Left ventricle myocardium inferior (tissue), 1 donor: Measurements from ENCODE around the gene TUT1. TPM values are rescaled to one million over a fixed set of nuclear protein-coding genes. Genes with fewer than 3 reads are reported as not detected.
A peak's percentile ranks its signal among the peaks of the same experiment; 100 is the strongest.

Experiments used
- DNase-seq: peaks from one replicate; pipeline ENCODE4 v3.0.0-alpha.2; 2020
- H3K27ac ChIP-seq: fragments of 200-600 bp; replicated peaks from 2 replicates; pipeline ENCODE4 v1.8.0; 2021
- H3K27me3 ChIP-seq: fragments of 200-600 bp; 2 replicates; pipeline ENCODE4 v1.8.0; 2021; ENCODE audit warnings: low read depth
- H3K36me3 ChIP-seq: fragments of 200-600 bp; 2 replicates; pipeline ENCODE4 v1.8.0; 2021
- H3K4me1 ChIP-seq: fragments of 200-600 bp; 2 replicates; pipeline ENCODE4 v1.8.0; 2021
- H3K4me3 ChIP-seq: fragments of 200-600 bp; 2 replicates; pipeline ENCODE4 v1.8.0; 2021; ENCODE audit warnings: mild to moderate bottlenecking, moderate library complexity
- H3K9me3 ChIP-seq: fragments of 200-600 bp; replicated peaks from 2 replicates; pipeline ENCODE4 v1.8.0; 2021
- CTCF ChIP-seq: fragments of 200-600 bp; IDR thresholded peaks from 2 replicates; pipeline ENCODE4 v1.8.0; 2021; ENCODE audit warnings: antibody characterized with exemption, mild to moderate bottlenecking, borderline replicate concordance
- intact Hi-C: fragments of 100-400 bp; cut with micrococcal nuclease; formaldehyde crosslinking; loops from one replicate; pipeline ENCODE4 v1.11.0; 2022
- total RNA-seq: library from RNA; stranded (reverse); fragmentation: NEBNext Ultra II Directional; extraction: Animal tissue kit (Norgen Biotek cat#: 25700); gene quantifications from one replicate; pipeline ENCODE4 v1.2.1, GENCODE V29; 2021
- donor health status: DM: no; HTN: yes; CAD: no; lungs with severe emphysema.

The TUT1 gene
- total RNA-seq, 1 donor from 2014 or later = 12.5 TPM

DNA sequence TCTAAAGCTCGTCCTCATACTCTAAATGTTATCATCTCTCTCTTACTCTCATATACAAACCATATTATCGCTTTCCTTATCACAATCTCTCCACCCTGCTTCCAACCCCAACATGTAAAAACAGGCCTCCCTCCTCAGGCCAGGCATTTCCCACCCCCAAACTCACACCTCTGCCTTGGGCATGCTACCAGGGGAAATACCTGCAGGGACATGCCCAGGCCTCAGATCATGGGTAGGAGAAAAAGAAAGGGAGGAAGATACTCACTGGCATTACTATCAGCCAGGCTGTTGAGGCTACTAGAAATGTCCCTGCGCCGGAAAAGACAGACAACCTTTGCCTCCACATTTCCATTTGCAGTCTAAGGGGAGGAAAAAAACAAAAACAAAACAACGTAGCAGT, 8.6 kb upstream of the TUT1 start:
- peak overlapping the region; percentile 80 for H3K4me3 ChIP-seq
- H3K9me3 ChIP-seq = no peaks in the 10 kb centered on the region
- intact Hi-C loops = no loop called here
- no peak for TF ChIP-seq CTCF
- peaks cover 51% of the 10 kb centered on the region for H3K4me1 ChIP-seq
- no peak for DNase-seq
- H3K27ac ChIP-seq = peak overlapping the region; percentile 95
- peaks cover 41% of the 10 kb centered on the region for H3K36me3 ChIP-seq
- H3K27me3 ChIP-seq = no peaks in the 10 kb centered on the region

- H3K4me1 ChIP-seq = peaks cover 51% of the 10 kb centered on the region
- no peak for TF ChIP-seq CTCF
- DNase-seq = peak; percentile 93
- peak overlapping the region; percentile 80 for H3K4me3 ChIP-seq
- intact Hi-C loops = no loop called here
- H3K36me3 ChIP-seq = peaks cover 45% of the 10 kb centered on the region
- no peaks in the 10 kb centered on the region for H3K27me3 ChIP-seq
- H3K27ac ChIP-seq = peak overlapping the region; percentile 95
- no peaks in the 10 kb centered on the region for H3K9me3 ChIP-seq
Observed at GRCh38 chr11:62599069-62599696, 7.9 kb upstream of the TUT1 start.

DNA sequence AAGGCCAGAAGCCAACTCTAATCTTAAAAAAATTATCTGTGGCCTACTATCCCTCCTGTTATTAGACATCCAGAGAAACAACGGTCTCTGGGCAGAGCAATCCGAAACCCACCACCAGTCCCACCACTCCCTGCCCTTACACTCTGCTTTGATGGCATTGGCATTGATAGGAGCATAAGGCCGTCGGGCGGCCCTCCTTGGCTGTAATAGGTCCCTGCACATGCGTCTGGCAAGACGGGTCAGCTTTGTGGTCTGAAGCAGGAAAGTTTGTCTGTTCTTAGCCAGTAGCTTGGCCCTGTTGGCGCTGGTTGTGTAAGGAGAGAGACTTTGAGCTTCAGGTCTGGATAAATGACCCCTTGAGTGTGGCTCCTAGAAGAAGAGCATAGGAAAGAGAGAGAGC, 3.8 kb upstream of the TUT1 start:
- Histone ChIP-seq H3K4me3 (no peak overlapping the region), H3K27ac (no peak overlapping the region), H3K27me3 (no peaks in the 10 kb centered on the region), H3K4me1 (peaks cover 54% of the 10 kb centered on the region), H3K36me3 (peaks cover 53% of the 10 kb centered on the region), H3K9me3 (no peaks in the 10 kb centered on the region)
- no peak for DNase-seq
- TF ChIP-seq CTCF = no peak
- intact Hi-C loops = no loop called here

GRCh38 chr11:62593434-62594044, 2.2 kb upstream of the TUT1 start:
- H3K27me3 ChIP-seq = no peaks in the 10 kb centered on the region
- peak overlapping the region; percentile 96 for H3K27ac ChIP-seq
- TF ChIP-seq CTCF = peak; percentile 63
- H3K36me3 ChIP-seq = peaks cover 59% of the 10 kb centered on the region
- peak; percentile 79 for DNase-seq
- no peak overlapping the region for H3K4me3 ChIP-seq
- H3K9me3 ChIP-seq = no peaks in the 10 kb centered on the region
- intact Hi-C loops = no loop called here
- peaks cover 49% of the 10 kb centered on the region for H3K4me1 ChIP-seq

- intact Hi-C loops = no loop called here
Observed at GRCh38 chr11:62592989-62593421, 1.7 kb upstream of the TUT1 start.

More at GRCh38 chr11:62592989-62593421, 1.7 kb upstream of the TUT1 start:
- peaks cover 45% of the 10 kb centered on the region for H3K4me1 ChIP-seq
- H3K9me3 ChIP-seq = no peaks in the 10 kb centered on the region
- no peaks in the 10 kb centered on the region for H3K27me3 ChIP-seq
- peak overlapping the region; percentile 72 for H3K4me3 ChIP-seq
- H3K27ac ChIP-seq = peak overlapping the region; percentile 96
- DNase-seq = no peak
- TF ChIP-seq CTCF = no peak
- H3K36me3 ChIP-seq = peaks cover 59% of the 10 kb centered on the region
